Colon (tissue), 2 donors: ENCODE results near the gene EMP2.

ENCODE experiments used
- FAIRE-seq: peaks from 2 replicates; lab custom pipeline; 2012; peaks lifted over from hg19 to GRCh38; lab: Jason Lieb, UNC
- donor health status: control.
- donor health status: control.

The EMP2 gene

DNA sequence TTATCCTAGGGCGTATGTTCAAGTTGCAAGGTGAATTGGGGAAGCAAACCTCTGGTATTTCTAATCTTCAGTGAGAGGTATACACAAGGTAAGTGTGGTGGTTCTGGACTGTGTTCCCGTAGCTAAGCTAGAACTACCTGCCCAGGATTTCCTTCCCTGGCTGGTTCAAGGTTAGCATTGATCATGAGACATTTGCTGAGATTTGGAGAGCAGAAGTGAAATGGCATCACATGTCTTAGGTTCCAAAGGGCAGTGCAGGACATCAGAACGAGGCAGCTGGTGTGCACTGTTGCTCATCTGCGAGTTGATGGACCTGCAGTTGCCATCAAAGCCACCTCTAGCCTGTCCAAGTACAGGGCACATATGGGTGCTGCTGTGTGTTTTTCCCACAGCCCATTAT is 95.2 kb downstream of the EMP2 start:
- no peak for FAIRE-seq

DNA sequence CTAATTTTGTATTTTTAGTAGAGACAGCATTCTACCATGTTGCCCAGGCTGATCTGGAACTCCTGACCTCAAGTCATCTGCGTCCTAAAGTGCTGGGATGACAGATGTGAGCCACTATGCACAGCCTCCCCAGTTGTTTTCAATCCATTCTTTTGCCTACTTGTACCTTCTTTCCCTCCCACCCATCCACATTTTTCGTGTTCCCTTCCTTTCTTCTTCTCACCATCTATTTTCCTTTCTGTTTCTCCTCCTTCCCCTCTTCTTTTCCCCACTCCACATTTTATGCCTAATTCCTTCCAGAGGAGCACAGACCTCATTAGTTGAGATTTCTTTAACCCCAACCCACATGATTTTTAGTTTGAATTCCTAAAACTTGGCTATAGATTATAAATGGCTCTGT is 100.2 kb downstream of the EMP2 start:
- no peak for FAIRE-seq
